Naive thymus-derived CD8-positive, alpha-beta T cell (primary cell): ENCODE measurements around the gene BRIX1. TPM values are rescaled to one million over a fixed set of nuclear protein-coding genes. Genes with fewer than 3 reads are reported as not detected.

ENCODE experiments used
- polyA plus RNA-seq, 3 donors: library from polyadenylated mRNA; unstranded; fragments of 300-500 nt; fragmentation: Illumina TruSeq; gene quantifications; one replicate each; pipeline ENCODE4 v1.2.3, GENCODE V29; 2021
- total RNA-seq, 8 experiments: library from RNA in 2 of 8; stranded (reverse) in 2 of 8; gene quantifications; one replicate each; pipeline ENCODE4 v1.2.3 and lab custom pipeline; 2021 to 2026

Gene BRIX1
- total and polyA plus RNA-seq, 5 experiments from 2014 or later: 36.8 to 49.9 (median 43.4) TPM

Other genes starting within 250 kb of the BRIX1 start
- gene TTC23L, start 76.5 kb upstream of the BRIX1 start, total RNA-seq: under 1 TPM; 0.69 to 0.94 TPM
- gene TTC23L, start 76.5 kb upstream of the BRIX1 start, polyA plus RNA-seq: not detected
- 10 to 100 TPM; 29.5 to 33.9 TPM for gene RAD1, start 207 bp upstream of the BRIX1 start, total RNA-seq
- 10 to 100 TPM; 18.8 to 19.9 (median 19.4) TPM for gene RAD1, start 207 bp upstream of the BRIX1 start, polyA plus RNA-seq
- 10 to 100 TPM; 57.9 to 62.6 TPM for gene DNAJC21, start 13.8 kb downstream of the BRIX1 start, total RNA-seq
- gene DNAJC21, start 13.8 kb downstream of the BRIX1 start, polyA plus RNA-seq: 10 to 100 TPM; 14.6 to 27.6 (median 21.8) TPM
- gene AGXT2, start 132.2 kb downstream of the BRIX1 start, total RNA-seq: not detected
- not detected for gene AGXT2, start 132.2 kb downstream of the BRIX1 start, polyA plus RNA-seq